Duodenal mucosa (tissue), 2 donors: ENCODE measurements around the gene GSPT2.
"Not testable (repeated sequence)": the region's sequence is repeated elsewhere in the genome, so short reads cannot be mapped to it uniquely, and the experiment has no call there.

ENCODE experiments used
- H3K27ac ChIP-seq: one replicate; pipeline ENCODE4 v1.7.0; 2013; ENCODE audit warnings: low read depth, low read length
- H3K27me3 ChIP-seq, 2 donors: one replicate each; pipeline ENCODE4 v1.7.0; 2013; ENCODE audit warnings: low read length in 2 of 2, control low read depth in 1 of 2; ENCODE audit not compliant: insufficient read depth in 2 of 2, control insufficient read depth in 1 of 2
- H3K36me3 ChIP-seq, 2 donors: one replicate each; pipeline ENCODE4 v1.7.0; 2013; ENCODE audit warnings: low read length in 2 of 2, control low read depth in 1 of 2; ENCODE audit not compliant: insufficient read depth in 2 of 2, control insufficient read depth in 1 of 2
- H3K4me1 ChIP-seq, 2 donors: one replicate each; pipeline ENCODE4 v1.7.0; 2013; ENCODE audit warnings: low read length in 2 of 2, control low read depth in 1 of 2; ENCODE audit not compliant: insufficient read depth in 2 of 2, control insufficient read depth in 1 of 2
- H3K4me3 ChIP-seq, 2 donors: one replicate each; pipeline ENCODE4 v1.7.0; 2013; ENCODE audit warnings: low read length in 2 of 2, low read depth in 1 of 2
- H3K9ac ChIP-seq, 2 donors: one replicate each; pipeline ENCODE4 v1.7.0; 2013; ENCODE audit warnings: low read length in 2 of 2, low read depth in 1 of 2
- H3K9me3 ChIP-seq, 2 donors: one replicate each; pipeline ENCODE4 v1.7.0; 2013; ENCODE audit warnings: low read length in 2 of 2, control low read depth in 1 of 2; ENCODE audit not compliant: control insufficient read depth in 1 of 2

The GSPT2 gene

DNA sequence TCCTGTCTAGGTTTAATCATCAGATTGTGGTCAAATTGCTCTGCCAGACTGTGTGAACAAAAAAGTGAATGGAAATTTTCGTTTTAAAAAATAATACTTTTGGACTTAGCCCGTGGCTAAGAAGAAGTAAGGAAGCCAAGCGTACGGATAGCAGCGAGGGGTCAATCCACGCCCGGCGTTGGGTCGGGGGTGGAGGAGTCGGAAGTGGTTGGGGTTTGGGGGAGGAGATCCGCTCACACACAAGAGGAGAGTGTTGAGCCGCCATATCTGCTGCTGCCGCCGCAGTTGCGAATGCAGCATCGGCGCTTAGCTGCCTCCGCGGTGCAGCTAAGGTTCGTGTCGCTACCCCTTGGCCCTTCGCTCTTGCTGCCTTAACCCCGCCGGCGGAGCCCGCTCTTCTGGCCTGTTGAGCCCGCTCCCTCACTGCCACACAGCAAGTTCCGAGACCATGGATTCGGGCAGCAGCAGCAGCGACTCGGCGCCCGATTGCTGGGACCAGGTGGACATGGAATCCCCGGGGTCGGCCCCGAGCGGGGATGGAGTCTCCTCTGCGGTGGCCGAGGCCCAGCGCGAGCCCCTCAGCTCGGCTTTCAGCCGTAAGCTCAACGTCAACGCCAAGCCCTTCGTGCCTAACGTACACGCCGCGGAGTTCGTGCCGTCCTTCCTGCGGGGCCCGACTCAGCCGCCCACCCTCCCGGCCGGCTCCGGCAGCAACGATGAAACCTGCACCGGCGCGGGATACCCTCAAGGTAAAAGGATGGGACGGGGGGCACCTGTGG, at the start of gene GSPT2:
TSS of gene GSPT2 (plus strand) at position 264 of the 779 bp plus-strand sequence. CDS start at position 449, 185 bp downstream.
- Histone ChIP-seq H3K36me3 (no peaks in the 10 kb centered on the region), H3K4me1 (peaks cover 0 to 4% of the 10 kb centered on the region in 2 donors), H3K27ac (peak within 1 kb of the TSS; percentile 20), H3K4me3 (peak within 1 kb of the TSS; percentile 75 to 79), H3K9me3 (no peaks in the 10 kb centered on the region), H3K27me3 (no peaks in the 10 kb centered on the region), H3K9ac (peak within 1 kb of the TSS; percentile 64 to 65)

DNA sequence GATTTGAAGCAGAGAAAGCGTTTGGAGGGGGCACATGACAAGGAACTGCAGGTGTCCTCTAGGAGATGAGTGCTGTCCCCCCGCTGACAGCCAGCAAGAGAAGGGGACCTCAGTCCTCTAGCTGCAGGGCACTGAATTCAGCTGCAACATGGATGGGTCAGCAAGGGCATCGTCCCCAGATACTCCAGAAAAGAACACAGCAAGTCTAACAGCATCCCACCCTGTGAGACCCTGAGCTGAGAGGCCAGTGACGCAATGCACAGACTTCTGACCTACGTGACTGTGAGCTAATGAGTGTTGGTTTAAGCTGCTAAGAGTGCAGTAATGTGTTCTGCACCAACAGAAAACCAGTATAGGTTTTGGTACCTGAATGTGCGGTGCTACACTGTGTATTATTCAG, 49.0 kb upstream of the GSPT2 start:
- H3K4me3 ChIP-seq, result no peak overlapping the region
- no peaks in the 10 kb centered on the region for H3K4me1 ChIP-seq
- no peaks in the 10 kb centered on the region for H3K36me3 ChIP-seq
- H3K27me3 ChIP-seq, result no peaks in the 10 kb centered on the region
- no peak overlapping the region for H3K27ac ChIP-seq
- H3K9me3 ChIP-seq, result no peaks in the 10 kb centered on the region
- no peak overlapping the region for H3K9ac ChIP-seq

DNA sequence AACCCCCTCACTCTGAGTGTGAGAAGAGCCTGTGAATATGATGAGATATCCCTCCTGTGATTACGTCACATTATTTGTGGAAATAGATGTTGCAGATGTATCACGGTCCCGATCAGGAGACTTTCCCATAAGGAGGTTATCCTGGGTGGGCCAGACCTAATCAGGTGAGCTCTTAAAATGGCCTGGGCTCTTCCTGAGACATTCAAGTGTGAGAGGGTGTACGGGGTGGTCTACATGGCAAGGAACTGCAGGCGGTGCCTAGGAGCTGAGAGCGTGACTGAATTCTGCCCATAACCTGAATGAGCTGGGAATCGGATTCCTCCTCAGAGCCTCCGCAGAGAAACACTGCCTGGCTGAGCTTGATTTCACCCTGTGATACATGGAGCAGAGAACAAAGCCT, 45.8 kb upstream of the GSPT2 start:
- no peak overlapping the region for H3K4me3 ChIP-seq
- H3K9me3 ChIP-seq, result no peaks in the 10 kb centered on the region
- no peaks in the 10 kb centered on the region for H3K4me1 ChIP-seq
- no peaks in the 10 kb centered on the region for H3K36me3 ChIP-seq
- H3K9ac ChIP-seq, result no peak overlapping the region
- no peak overlapping the region for H3K27ac ChIP-seq
- H3K27me3 ChIP-seq, result no peaks in the 10 kb centered on the region

DNA sequence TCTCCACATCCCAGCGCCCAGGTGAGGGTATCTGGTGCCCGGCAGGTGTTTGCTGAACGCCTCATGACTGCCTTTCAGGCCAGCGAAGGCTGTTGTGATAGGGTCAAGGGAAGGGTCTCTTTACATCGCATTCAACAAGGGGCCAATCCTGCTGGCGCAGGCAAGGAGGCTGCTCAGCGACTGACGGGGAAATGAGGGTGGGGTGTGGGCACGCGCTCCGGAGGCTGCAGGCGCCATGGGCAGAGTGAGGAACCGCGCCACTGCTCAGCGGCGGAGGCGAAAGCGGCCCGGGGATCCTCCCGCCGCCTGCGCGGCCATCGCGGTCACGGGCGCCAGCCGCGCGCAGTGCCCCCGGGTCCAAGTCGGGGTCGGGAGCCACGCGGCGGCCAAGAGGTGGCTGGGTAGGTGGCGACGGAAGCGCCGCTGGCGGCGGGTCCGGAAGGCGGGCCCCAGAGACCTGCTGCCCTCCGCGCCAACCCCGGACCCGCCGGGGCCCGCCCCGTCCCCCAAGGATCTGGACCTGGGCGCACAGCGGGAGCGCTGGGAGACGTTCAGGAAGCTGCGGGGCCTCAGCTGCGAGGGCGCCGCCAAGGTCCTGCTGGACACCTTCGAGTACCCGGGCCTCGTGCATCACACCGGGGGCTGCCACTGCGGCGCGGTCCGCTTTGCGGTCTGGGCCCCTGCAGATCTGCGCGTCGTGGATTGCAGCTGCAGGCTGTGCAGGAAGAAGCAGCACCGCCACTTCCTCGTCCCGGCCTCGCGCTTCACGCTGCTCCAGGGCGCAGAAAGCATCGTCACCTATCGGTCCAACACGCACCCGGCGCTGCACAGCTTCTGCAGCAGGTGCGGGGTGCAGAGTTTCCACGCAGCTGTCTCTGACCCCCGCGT, 32.7 kb upstream of the GSPT2 start, which contains the start of gene CENPVL1:
TSS of gene CENPVL1 (plus strand) at position 236 of the 888 bp plus-strand sequence. CDS start at position 236, 0 bp downstream.
- H3K9me3 ChIP-seq, H3K4me3 ChIP-seq, H3K27ac ChIP-seq, H3K4me1 ChIP-seq, H3K36me3 ChIP-seq, H3K9ac ChIP-seq, H3K27me3 ChIP-seq: not testable (repeated sequence)

DNA sequence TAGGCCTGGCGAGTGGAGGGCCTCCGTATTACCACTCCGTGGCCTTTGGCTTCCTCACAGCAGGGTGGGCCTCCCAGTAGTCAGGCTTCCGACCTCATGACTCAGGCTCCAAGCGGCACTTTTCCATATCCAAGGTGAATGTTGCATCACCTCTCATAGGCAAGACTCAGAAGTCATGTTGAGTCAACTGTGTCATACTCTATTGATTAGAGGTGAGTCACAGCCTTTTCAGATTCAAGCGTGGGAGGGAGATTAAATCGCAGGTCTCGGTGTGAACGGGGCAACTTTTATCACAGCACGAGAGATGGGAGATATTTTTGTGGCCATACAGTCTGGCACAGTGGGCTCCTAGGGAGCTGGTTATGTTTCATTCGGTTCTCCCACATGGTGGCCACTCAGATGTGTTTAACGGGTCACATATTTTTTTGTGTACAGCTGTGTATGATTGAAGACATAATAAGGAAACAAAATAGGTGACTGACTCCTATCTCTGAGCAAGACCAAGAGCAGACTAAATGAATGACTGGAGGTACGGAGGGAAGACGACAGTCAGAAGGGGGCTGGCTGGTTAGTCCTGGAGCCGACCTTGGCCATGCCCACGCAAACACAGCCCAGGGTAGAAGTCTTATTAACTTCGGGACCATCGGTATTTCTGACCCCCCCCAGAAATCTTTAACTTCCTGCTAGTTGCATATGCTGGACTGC, 30.1 kb upstream of the GSPT2 start:
- not testable (repeated sequence) for H3K27me3 ChIP-seq, H3K9me3 ChIP-seq, H3K4me3 ChIP-seq, H3K9ac ChIP-seq, H3K27ac ChIP-seq, H3K4me1 ChIP-seq, H3K36me3 ChIP-seq

DNA sequence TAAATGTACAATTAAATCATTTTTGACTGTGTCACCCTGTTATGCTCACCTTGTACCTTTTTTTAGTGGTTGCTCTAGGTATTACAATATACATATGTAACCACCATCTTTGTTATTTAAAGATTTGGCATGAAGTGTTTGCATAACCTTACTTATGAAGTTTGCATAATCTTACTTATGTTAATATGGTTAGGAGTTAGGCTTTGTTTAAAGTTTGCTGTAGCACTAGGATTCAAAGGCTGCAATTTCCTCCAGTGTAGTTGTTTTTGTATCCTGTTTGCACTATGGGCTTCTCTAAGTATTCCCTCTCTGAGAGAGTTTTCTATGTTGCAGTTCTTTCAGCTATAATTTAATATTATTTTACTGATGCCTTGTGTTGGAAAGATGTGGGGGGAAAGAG, 15.0 kb upstream of the GSPT2 start:
- H3K9me3 ChIP-seq, result no peaks in the 10 kb centered on the region
- H3K4me3 ChIP-seq, result no peak overlapping the region
- no peaks in the 10 kb centered on the region for H3K4me1 ChIP-seq
- H3K9ac ChIP-seq, result no peak overlapping the region
- no peak overlapping the region for H3K27ac ChIP-seq
- H3K36me3 ChIP-seq, result no peaks in the 10 kb centered on the region
- H3K27me3 ChIP-seq, result no peaks in the 10 kb centered on the region

DNA sequence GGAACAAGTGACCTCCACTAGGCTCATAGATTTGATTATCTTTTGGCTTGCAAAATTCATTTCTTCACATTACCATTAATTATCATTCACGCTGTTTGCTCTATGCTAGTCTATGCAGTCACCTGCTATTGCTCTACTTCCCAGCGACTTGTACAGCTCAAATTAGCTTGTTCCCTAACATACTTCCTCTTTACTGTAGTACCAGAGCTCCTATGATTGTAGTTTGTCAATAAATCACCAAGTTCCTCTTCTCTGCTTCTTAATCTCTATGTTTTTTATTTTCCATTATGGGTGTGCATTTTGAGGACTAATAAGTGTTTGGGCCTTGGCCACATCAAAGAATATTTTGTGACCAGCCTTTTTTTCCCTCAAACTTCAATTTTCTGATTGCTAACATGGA, 6.2 kb upstream of the GSPT2 start:
- no peaks in the 10 kb centered on the region for H3K27me3 ChIP-seq
- no peaks in the 10 kb centered on the region for H3K9me3 ChIP-seq
- H3K27ac ChIP-seq, result no peak overlapping the region

DNA sequence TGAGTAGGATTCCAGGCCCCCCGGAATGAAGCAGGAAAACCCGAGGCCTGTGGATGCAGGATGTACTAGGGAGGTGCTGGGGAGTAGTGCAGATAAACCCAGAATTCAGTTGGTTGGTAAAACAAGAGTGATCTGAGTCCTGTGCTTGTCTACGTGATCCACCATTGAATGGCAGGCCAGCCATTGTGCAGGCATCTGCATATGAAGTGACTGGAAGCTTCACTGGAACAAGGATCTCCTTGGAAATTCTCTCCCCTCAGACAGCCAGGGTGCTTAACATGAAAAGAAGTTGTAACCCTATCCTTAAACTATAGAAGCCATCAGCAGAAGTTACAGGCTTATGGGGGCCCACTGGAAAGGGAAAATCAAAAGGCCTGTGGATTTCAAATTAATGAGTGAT, 656 bp upstream of the GSPT2 start:
- no peak overlapping the region for H3K9ac ChIP-seq
- peak overlapping the region; percentile 75 to 79 for H3K4me3 ChIP-seq
- H3K9me3 ChIP-seq, result no peaks in the 10 kb centered on the region
- H3K4me1 ChIP-seq, result peaks cover 0 to 4% of the 10 kb centered on the region in 2 donors
- no peaks in the 10 kb centered on the region for H3K36me3 ChIP-seq
- H3K27me3 ChIP-seq, result no peaks in the 10 kb centered on the region
- H3K27ac ChIP-seq, result no peak overlapping the region

More for the DNA sequence above, 6.2 kb upstream of the GSPT2 start:
- Histone ChIP-seq H3K4me1 (no peaks in the 10 kb centered on the region), H3K9ac (no peak overlapping the region), H3K36me3 (no peaks in the 10 kb centered on the region), H3K4me3 (no peak overlapping the region)

DNA sequence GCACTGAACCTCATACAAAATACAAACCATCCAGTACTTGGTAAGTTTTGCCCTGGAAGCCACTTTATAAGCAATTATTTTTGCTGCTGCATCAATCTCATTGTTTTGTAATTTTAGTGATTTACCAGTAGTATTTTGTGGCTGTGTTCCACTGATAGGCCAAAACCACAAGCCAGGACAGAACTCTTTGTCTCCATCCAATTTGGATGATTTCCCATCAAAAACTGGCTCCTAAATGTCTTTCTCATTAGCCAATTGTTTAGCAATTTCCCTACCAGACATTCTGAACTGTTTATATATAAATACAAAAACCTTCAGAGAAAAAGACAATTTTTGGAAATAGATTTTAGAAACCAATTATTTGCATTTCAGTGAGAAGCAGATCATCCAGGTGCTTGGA, 4.4 kb downstream of the GSPT2 start:
- Histone ChIP-seq H3K9me3 (no peaks in the 10 kb centered on the region), H3K36me3 (no peaks in the 10 kb centered on the region), H3K27me3 (no peaks in the 10 kb centered on the region), H3K27ac (no peak overlapping the region), H3K4me3 (no peak overlapping the region), H3K9ac (no peak overlapping the region), H3K4me1 (peaks cover 0 to 3% of the 10 kb centered on the region in 2 donors)
